Panc1 (cell line): ENCODE data around the gene PDCD10. TPM values are rescaled to one million over a fixed set of nuclear protein-coding genes. Genes with fewer than 3 reads are reported as not detected.

Experiments used
- ATAC-seq: fragments of 200-7000 bp; cut with Tn5 transposase; 2 replicates; pipeline ENCODE4 v1.9.1; 2020; ENCODE audit warnings: mild to moderate bottlenecking, moderate library complexity
- BruUV-seq: library from RNA; stranded (reverse); fragments of 400-500 nt; replicated peaks from 2 replicates; lab custom pipeline; 2021; lab: Mats Ljungman, UMichigan
- CTCF ChIA-PET: fragments of 300-600 bp; sonication (Branson Sonifier 250); formaldehyde crosslinking; loops from one replicate; lab custom pipeline; 2022; ENCODE audit warnings: antibody characterized with exemption; lab: Charles Lee
- POLR2A ChIA-PET: fragments of 300-600 bp; sonication (Branson Sonifier 250); formaldehyde crosslinking; loops from one replicate; lab custom pipeline; 2022; ENCODE audit warnings: antibody characterized with exemption; lab: Charles Lee
- DNase-seq: peaks from one replicate; pipeline ENCODE4 v3.0.0-alpha.2; 2010; ENCODE audit warnings: low read depth, low spot score
- H3K27ac ChIP-seq: 2 replicates; pipeline ENCODE4 v1.5.1; 2011; ENCODE audit warnings: mild to moderate bottlenecking, low read length, inconsistent platforms
- H3K27me3 ChIP-seq: fragments of 200-500 bp; sonication (Bioruptor generic); 2 replicates; pipeline ENCODE4 v1.6.0; 2014; ENCODE audit warnings: low read length, inconsistent platforms; ENCODE audit not compliant: control insufficient read depth, insufficient read depth
- H3K36me3 ChIP-seq: fragments of 200-500 bp; sonication (Bioruptor generic); 2 replicates; pipeline ENCODE4 v1.5.1; 2014; ENCODE audit warnings: inconsistent platforms, mild to moderate bottlenecking, low read length, moderate library complexity; ENCODE audit not compliant: control insufficient read depth, insufficient read depth
- H3K4me1 ChIP-seq: 2 replicates; pipeline ENCODE4 v1.5.1; 2011; ENCODE audit warnings: inconsistent platforms, mild to moderate bottlenecking, low read length, moderate library complexity; ENCODE audit not compliant: control insufficient read depth, insufficient read depth
- H3K4me3 ChIP-seq, 2 experiments: 2 replicates each; pipeline ENCODE4 v1.5.1; 2011 to 2012; ENCODE audit warnings: low read depth in 2 of 2, low read length in 2 of 2, mild to moderate bottlenecking in 2 of 2, inconsistent platforms in 1 of 2, moderate library complexity in 1 of 2
- H3K9me3 ChIP-seq: fragments of 200-500 bp; sonication (Bioruptor generic); 2 replicates; pipeline ENCODE4 v1.5.1; 2014; ENCODE audit warnings: low read depth, mild to moderate bottlenecking, inconsistent platforms, low read length, moderate library complexity; ENCODE audit not compliant: control insufficient read depth, insufficient read depth
- POLR2AphosphoS5 ChIP-seq: IDR thresholded peaks from 2 replicates; pipeline ENCODE4 v1.6.1; 2012; ENCODE audit warnings: mild to moderate bottlenecking, low read depth, low read length, moderate library complexity
- SIN3A ChIP-seq: IDR thresholded peaks from 2 replicates; pipeline ENCODE4 v1.6.1; 2012; ENCODE audit warnings: low read depth, mild to moderate bottlenecking, low read length, moderate library complexity, borderline replicate concordance; ENCODE audit not compliant: insufficient read depth
- TCF7L2 ChIP-seq: IDR thresholded peaks from 2 replicates; pipeline ENCODE4 v1.6.1; 2011; ENCODE audit warnings: mild to moderate bottlenecking, low read depth, low read length, inconsistent platforms
- in situ Hi-C: cut with HindIII; loops from 2 replicates; pipeline ENCODE4 v1.10.0; 2016; ENCODE audit warnings: low sequenced_read_pairs, low pct_unique_long_range_greater_than_20kb
- intact Hi-C: fragments of 100-400 bp; cut with micrococcal nuclease; formaldehyde crosslinking; loops from one replicate; pipeline ENCODE4 v1.10.0; 2022; ENCODE audit not compliant: unreplicated experiment
- total RNA-seq: library from RNA; stranded (reverse); gene quantifications from one replicate; pipeline ENCODE4 v1.2.1, GENCODE V29; 2021; ENCODE audit not compliant: unreplicated experiment
- TF ChIP-seq, protein P1 (sequence below): fragments of 450-650 bp; IDR thresholded peaks from 2 replicates; pipeline ENCODE4 v1.5.1; 2017; ENCODE audit warnings: mild to moderate bottlenecking
- TF ChIP-seq, protein P2 (sequence below), 2 experiments: IDR thresholded peaks; 2 replicates each; pipeline ENCODE4 v1.6.1; 2011 to 2012; ENCODE audit warnings: low read depth in 2 of 2, control low read depth in 1 of 2, low read length in 1 of 2, mild to moderate bottlenecking in 1 of 2, moderate library complexity in 1 of 2; ENCODE audit not compliant: insufficient read depth in 1 of 2

PDCD10 gene
- total RNA-seq, 1 experiment from 2014 or later = 83.5 TPM

DNA sequence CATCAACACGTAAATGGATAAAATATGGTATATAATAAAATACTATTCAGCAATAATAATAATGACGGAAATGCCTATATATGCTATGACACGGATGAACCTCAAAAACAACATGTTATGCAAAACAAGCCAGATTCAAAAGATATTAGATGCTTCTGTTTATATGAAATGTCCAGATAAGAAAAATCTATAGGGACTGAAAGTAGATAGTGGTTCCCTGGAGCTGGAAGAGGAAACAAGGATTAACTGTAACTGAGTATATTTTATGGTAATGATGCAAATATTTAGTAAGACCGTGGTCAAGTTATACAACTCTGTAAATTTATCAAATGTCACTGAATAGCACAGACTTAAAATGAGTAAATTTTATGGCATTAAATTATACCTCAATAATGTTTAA lies 55.2 kb downstream of the PDCD10 start:
- POLR2A ChIA-PET = no interaction called here
- CTCF ChIA-PET = no interaction called here
- in situ Hi-C loops (no loop called here), intact Hi-C loops (no loop called here)
- TF ChIP-seq TCF7L2 = no peak
- TF ChIP-seq, protein P1, sequence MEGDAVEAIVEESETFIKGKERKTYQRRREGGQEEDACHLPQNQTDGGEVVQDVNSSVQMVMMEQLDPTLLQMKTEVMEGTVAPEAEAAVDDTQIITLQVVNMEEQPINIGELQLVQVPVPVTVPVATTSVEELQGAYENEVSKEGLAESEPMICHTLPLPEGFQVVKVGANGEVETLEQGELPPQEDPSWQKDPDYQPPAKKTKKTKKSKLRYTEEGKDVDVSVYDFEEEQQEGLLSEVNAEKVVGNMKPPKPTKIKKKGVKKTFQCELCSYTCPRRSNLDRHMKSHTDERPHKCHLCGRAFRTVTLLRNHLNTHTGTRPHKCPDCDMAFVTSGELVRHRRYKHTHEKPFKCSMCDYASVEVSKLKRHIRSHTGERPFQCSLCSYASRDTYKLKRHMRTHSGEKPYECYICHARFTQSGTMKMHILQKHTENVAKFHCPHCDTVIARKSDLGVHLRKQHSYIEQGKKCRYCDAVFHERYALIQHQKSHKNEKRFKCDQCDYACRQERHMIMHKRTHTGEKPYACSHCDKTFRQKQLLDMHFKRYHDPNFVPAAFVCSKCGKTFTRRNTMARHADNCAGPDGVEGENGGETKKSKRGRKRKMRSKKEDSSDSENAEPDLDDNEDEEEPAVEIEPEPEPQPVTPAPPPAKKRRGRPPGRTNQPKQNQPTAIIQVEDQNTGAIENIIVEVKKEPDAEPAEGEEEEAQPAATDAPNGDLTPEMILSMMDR = no peak
- no peak for TF ChIP-seq POLR2AphosphoS5
- TF ChIP-seq, protein P2, sequence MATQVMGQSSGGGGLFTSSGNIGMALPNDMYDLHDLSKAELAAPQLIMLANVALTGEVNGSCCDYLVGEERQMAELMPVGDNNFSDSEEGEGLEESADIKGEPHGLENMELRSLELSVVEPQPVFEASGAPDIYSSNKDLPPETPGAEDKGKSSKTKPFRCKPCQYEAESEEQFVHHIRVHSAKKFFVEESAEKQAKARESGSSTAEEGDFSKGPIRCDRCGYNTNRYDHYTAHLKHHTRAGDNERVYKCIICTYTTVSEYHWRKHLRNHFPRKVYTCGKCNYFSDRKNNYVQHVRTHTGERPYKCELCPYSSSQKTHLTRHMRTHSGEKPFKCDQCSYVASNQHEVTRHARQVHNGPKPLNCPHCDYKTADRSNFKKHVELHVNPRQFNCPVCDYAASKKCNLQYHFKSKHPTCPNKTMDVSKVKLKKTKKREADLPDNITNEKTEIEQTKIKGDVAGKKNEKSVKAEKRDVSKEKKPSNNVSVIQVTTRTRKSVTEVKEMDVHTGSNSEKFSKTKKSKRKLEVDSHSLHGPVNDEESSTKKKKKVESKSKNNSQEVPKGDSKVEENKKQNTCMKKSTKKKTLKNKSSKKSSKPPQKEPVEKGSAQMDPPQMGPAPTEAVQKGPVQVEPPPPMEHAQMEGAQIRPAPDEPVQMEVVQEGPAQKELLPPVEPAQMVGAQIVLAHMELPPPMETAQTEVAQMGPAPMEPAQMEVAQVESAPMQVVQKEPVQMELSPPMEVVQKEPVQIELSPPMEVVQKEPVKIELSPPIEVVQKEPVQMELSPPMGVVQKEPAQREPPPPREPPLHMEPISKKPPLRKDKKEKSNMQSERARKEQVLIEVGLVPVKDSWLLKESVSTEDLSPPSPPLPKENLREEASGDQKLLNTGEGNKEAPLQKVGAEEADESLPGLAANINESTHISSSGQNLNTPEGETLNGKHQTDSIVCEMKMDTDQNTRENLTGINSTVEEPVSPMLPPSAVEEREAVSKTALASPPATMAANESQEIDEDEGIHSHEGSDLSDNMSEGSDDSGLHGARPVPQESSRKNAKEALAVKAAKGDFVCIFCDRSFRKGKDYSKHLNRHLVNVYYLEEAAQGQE (IDR thresholded peaks at IDR 0.05; ENCODE audit: insufficient read depth in 1 of 2, low read depth in 2 of 2, low read length in 1 of 2) = no peak
- no peak for TF ChIP-seq SIN3A
- Histone ChIP-seq H3K4me1 (no peaks in the 10 kb centered on the region), H3K36me3 (peaks cover 24% of the 10 kb centered on the region), H3K27me3 (no peaks in the 10 kb centered on the region), H3K9me3 (peaks cover 9% of the 10 kb centered on the region), H3K27ac (no peak overlapping the region), H3K4me3 (no peak overlapping the region)
- DNase-seq (no peak), ATAC-seq (no peak)
- no TSS peak for BruUV-seq

- intact Hi-C loops (no loop called here), in situ Hi-C loops (no loop called here)
- no TSS peak for BruUV-seq
- H3K27ac ChIP-seq = no peak overlapping the region
- DNase-seq (no peak), ATAC-seq (no peak)
- H3K4me3 ChIP-seq = no peak overlapping the region
- CTCF ChIA-PET = no interaction called here
- no peaks in the 10 kb centered on the region for H3K4me1 ChIP-seq
- H3K27me3 ChIP-seq = no peaks in the 10 kb centered on the region
- POLR2A ChIA-PET = no interaction called here
- peaks cover 9% of the 10 kb centered on the region for H3K9me3 ChIP-seq
- no peak for TF ChIP-seq TCF7L2
- TF ChIP-seq, protein P1 = no peak
- TF ChIP-seq, protein P2 (IDR thresholded peaks at IDR 0.05; ENCODE audit: insufficient read depth in 1 of 2, low read depth in 2 of 2, low read length in 1 of 2) = no peak
- no peak for TF ChIP-seq SIN3A
- TF ChIP-seq POLR2AphosphoS5 = no peak
- peaks cover 4% of the 10 kb centered on the region for H3K36me3 ChIP-seq
Measured at GRCh38 chr3:167675848-167676247, 58.8 kb downstream of the PDCD10 start.
